Nucleus accumbens (tissue), 56 donors: Measurements from ENCODE around the gene GJB3.
"Not testable (repeated sequence)": the region's sequence is repeated elsewhere in the genome, so short reads cannot be mapped to it uniquely, and the experiment has no call there.

Experiments
- DNase-seq, 56 donors: peaks; one replicate each; lab custom pipeline; 2025; lab: John Stamatoyannopoulos, UW

Gene GJB3

GRCh38 chr1:34759503-34760357 lies 21.3 kb upstream of the GJB3 start, which contains the start of gene GJB4:
TSS of gene GJB4 (plus strand) at chr1:34759740. CDS start at chr1:34761255, 1,515 bp downstream.
- DNase-seq = no peak

GRCh38 chr1:34761176-34761761 lies 19.7 kb upstream of the GJB3 start:
- DNase-seq = no peak

GRCh38 chr1:34761776-34762307 lies 19.2 kb upstream of the GJB3 start:
- DNase-seq = no peak

GRCh38 chr1:34762474-34763141 lies 18.4 kb upstream of the GJB3 start:
- DNase-seq = no peak

- no peak for DNase-seq
Observed at GRCh38 chr1:34763142-34763781, 17.8 kb upstream of the GJB3 start.

- no peak for DNase-seq
Observed at GRCh38 chr1:34768856-34769255, 12.2 kb upstream of the GJB3 start.

GRCh38 chr1:34770891-34771504 lies 10.0 kb upstream of the GJB3 start:
- peak in 27 of 56 donors; percentile 6 to 70 (median 27) for DNase-seq

GRCh38 chr1:34771573-34772371 lies 9.2 kb upstream of the GJB3 start:
- peak in 1 of 56 donors; percentile 11 for DNase-seq

- DNase-seq = not testable (repeated sequence)
Observed at GRCh38 chr1:34773114-34773513, 7.9 kb upstream of the GJB3 start.

GRCh38 chr1:34774957-34775356 lies 6.1 kb upstream of the GJB3 start:
- no peak for DNase-seq

GRCh38 chr1:34776911-34777310 lies 4.1 kb upstream of the GJB3 start:
- no peak for DNase-seq

GRCh38 chr1:34777519-34778321 lies 3.3 kb upstream of the GJB3 start:
- no peak for DNase-seq

GRCh38 chr1:34778381-34778780 lies 2.6 kb upstream of the GJB3 start:
- no peak for DNase-seq

GRCh38 chr1:34779005-34779404 lies 2.0 kb upstream of the GJB3 start:
- DNase-seq = no peak

- no peak for DNase-seq
Observed at GRCh38 chr1:34779526-34779925, 1.5 kb upstream of the GJB3 start.

- DNase-seq = no peak
Observed at GRCh38 chr1:34779962-34780361, 1.1 kb upstream of the GJB3 start.

- DNase-seq = no peak
Observed at GRCh38 chr1:34780528-34780927, 486 bp upstream of the GJB3 start.

- DNase-seq = no peak
Observed at GRCh38 chr1:34781844-34782391, 904 bp downstream of the GJB3 start.
